HT-29 (cell line): ENCODE data around the gene SCRT2. TPM values are rescaled to one million over a fixed set of nuclear protein-coding genes. Genes with fewer than 3 reads are reported as not detected.

ENCODE experiments used
- DNase-seq: peaks from one replicate; pipeline ENCODE4 v3.0.0-alpha.2; 2015; ENCODE audit warnings: low spot score
- total RNA-seq: library from RNA; depleted of rRNA; stranded (reverse); fragments of >200 nt; shearing (Covaris generic); gene quantifications from 2 replicates; pipeline ENCODE4 v1.2.3, GENCODE V29; 2014

SCRT2 gene
- total RNA-seq, 1 experiment from 2014 or later, result not detected

DNA sequence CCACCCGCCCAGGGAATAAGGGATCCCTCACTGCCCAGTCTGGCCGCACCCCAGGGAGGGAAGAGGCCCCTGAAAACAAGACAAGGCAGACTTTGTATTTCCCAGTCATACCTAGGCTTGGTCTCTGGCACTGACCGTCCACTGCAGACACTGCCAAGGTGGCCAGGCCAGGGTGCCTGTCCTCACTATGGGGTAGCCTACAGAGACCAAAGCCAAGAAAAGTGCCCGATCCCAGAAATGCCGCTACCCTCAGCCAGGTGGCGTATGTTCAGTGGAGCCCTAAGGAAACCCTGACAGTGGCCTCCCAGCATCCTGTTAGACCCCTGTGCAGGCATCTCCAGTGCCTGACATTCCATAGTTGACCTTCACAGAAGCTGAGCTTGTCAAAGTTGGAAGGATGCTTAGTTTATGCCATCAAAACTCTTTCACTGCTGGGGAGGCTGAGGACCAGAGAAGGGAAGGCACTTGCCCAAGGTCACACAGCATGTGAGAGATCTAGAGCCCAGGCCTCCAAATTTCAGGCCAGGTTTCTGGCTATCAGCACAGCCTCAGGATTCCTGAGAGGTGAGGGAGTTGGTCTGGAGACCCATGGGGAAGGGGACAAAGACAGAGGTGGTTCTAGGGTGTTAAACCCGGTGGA is 2.5 kb downstream of the SCRT2 start:
- peak; percentile 47 for DNase-seq

DNA sequence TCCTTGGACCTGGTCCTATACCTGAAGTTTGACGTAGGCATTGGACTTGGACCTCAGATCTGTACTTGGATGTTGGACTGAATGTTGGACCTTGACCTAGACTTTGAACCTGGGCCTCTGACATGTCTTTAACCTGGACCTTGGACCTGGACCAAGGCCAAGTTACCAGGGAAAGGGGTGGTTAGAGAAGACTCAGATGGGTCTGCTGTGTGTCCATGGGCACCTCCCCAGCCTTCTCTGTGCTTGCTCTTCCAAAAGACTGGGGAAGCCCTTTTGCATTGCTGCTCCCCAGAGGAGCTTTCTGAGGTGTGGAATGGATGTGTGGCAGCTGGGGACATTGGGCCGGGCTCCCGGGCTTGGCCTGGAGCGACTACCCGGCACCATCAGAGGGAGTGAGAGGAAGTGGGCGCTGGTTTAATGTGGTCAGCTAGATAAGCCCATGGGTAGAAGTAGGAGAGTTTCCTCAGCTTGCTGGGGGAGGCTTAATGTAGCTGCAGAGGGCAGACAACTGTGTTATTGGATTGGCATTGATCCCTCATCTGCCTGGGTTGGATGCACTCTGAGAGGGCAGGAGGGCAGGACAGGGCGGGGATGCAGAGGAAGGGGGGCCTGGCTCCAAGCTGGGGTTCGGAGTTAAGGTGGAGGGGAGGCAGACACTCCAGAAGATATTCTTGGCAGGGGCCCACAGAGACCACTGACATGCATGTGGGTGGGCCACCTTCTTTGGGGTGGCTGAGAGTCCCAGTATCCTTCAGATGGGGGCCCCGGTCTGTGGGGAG is 4.2 kb downstream of the SCRT2 start:
- DNase-seq, result no peak

DNA sequence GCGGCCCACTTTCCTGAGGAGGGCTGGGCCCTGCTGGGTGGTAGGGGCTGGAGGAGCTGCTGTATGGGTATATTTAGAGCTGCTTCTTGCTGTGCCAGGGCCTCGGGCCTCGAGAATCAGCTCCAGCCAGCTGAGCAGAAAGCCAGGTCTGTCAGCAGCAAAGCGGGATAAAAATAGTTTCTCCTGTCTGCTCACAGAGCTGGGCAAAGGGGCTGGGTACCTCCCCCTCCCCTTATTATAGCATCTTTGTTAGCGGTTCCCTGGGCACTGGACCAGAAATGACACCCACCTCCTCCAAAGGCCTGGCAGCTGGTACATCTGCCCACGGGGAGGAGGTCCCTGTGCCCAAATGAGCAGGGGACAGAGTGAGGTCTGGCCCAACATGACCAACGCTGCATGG is 6.0 kb downstream of the SCRT2 start:
- DNase-seq, result no peak

DNA sequence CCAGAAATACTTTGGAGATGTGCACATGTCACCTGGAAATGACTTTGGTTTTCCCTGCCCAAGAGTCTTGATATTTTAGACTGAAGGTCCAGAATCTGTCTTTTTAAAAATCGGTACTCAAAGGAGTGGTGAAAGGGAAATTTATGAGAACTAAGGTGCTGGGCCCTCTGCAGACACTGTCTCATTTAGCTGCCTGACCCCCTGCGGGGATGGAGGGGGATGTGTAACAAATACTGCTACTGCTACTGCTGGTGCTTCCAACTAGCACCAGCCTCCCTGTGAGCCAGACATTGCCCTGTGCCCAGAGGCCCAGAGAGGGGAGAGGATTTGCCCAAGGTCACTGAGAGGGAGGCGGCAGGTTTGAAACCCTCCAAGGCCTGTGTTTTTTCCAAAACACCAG is 7.0 kb downstream of the SCRT2 start:
- no peak for DNase-seq

- no peak for DNase-seq
Observed at GRCh38 chr20:668050-668449, 7.6 kb downstream of the SCRT2 start.

DNA sequence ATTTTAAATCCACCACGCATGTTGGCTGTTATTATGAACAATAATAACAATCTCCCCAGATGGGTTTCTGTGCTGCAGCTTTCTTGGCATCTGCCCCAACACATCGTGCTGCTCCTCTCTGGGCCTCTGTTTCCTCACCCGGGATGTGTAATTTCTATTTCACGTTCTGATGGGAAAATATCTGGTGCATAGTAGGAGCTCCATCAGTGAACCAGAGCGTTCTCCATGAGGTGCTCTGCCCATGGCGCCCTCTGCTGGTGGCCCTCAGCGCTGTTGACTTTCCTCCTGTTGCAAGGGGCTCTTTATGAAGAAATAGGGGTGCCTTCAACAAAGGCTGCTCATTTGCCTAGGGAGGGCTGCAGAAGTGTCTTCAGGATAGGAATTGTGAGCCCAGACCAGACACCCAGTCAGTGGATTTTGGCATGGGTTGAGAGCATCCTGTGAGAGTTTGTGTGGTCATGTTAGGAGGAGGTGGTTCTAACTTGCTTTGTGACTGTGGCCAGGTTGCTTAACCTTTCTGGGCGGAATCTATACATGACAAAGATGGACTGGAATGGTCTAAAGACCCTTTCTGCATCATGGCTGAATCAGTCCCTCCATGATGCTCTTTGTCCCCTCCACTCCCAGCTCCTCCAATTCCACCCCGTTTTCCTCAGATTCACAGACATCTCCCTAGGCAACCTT is 8.1 kb downstream of the SCRT2 start:
- peak; percentile 66 for DNase-seq

DNA sequence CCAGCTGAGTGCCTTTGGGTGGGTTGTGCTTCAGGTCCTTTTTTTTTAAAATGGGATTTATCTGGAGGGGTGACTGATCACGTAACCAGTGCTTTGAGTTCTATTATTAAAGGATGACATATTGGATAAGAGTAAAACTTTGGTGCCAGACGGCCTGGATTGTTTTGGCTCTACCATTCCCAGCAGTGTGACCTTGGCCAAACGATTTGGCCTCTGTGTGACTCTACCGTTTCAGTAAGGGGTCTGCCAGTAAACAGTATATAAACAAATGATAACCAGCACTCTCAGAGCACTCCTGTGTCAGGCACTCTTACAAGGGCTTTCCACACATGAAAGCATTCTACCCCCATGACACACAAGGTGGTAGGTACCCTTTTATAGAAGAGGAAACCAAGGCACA is 8.7 kb downstream of the SCRT2 start:
- DNase-seq, result no peak

DNA sequence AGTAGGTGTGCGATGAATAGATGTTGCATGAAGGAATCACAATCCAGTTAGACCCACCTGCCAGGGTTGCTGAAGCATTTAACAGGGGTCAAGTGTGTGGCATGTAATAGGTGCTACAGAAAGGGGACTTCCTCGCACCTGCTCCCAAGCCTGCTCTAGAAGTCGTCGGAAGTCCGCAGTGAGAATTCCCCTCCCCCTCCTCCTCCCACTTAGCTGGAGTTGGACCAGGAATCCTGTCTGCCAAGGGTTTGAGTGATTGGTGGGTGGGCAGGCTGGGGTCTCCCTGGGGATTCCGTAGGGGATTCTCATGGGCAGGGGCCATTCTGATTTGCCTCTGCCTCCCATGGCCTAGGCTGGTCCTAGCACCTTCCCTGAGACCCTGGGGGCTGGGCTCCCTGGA is 10.3 kb downstream of the SCRT2 start:
- DNase-seq, result no peak

- DNase-seq, result no peak
Observed at GRCh38 chr20:664576-664975, 11.0 kb downstream of the SCRT2 start.

DNA sequence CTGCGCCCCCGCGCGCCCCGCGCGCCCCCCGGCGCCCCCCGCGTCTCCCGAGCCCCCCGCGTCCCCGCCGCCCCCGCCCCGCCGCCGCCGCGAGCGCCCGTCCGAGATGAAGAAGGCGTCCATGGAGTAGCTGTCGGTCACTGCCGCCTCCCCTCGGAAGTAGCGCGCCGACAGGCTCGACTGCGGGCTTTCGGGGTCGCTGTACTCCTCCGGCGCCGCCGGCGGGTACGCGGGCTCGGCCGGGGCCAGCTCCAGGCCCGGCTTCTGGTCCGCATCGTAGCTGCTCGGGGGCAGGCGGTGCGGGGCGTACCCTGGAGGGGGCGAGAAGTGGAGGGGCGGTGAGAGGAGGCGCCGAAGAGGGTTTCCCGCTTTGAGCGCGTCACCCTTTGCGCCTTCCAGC is 11.5 kb downstream of the SCRT2 start:
- DNase-seq, result no peak

DNA sequence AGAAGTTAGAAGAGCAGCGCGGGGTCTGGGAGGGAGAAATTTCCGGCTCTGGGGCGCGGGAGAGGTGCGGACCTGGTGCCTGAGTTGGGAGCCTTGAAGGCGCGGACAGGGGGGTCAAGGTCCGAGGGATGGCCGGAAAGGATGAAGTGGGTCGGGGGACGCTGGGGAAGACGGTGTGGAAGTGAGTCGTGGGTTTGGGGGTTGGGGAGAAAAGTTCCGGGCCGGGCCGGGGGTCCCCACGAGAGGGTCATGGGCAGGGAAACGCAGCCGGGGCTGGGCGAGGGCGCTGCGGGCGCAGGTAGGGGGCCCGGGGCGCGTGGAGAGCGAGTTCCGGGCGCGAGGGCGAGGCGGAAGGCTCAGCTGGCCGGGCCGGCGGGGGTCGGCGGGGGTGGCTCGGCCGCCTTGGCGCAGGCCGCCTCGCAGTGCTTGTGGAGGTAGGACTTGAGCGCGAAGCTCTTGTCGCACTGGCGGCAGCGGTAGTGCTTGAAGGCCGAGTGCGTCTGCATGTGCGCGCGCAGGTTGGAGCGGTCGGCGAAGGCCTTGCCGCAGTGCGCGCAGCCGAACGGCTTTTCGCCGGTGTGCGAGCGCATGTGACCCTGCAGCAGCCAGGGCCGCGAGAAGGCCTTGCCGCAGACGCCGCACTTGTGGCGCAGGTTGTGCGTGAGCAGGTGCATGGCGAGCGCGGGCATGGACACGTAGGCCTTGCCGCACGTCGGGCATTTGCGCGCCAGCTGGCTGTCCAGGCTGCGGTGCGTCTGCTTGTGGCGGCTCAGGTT is 12.1 kb downstream of the SCRT2 start:
- no peak for DNase-seq

- DNase-seq, result no peak
Observed at GRCh38 chr20:662277-663192, 13.1 kb downstream of the SCRT2 start.

DNA sequence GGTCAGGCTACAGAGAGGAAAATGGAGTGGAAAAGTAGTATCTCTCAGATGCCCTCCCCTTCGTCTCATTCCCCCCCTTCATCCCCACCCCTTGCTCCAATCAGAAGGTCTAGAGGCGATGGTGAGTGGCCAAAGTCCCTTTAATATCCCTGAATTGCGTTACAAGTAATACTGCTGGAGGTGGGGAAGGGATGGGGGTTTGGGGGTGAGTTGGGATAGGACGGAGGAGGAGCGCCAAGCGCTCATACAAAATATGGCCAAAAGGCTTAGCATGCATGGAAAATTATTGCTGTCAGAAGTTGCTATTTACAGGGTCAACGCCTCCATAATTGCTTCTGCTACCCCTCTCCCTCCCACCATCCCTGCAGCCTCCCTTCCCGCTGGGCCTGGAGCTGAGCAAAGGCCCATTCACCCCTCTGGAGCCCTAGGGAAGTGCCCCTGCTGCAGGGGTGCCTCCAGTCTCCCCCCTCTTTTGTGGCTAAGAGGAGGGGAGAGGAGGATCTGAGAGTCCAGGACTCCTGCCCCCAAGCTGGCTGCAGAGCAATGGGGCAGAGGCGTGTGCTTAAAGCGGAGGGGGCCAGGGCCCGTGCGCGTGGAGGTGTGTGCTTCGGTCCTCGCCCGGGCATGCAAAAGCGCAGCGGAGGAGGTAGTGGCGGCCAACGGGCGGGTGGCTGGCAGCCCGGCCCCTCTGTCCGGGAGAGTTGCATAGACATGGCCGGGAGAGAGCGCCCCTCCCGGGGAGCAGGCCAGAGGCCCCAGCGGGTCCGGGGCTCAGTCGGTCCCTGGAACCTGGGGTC is 13.9 kb downstream of the SCRT2 start:
- DNase-seq, result no peak

GRCh38 chr20:658731-659291 is 16.8 kb downstream of the SCRT2 start:
- DNase-seq, result no peak

GRCh38 chr20:658202-658601 is 17.4 kb downstream of the SCRT2 start:
- DNase-seq, result no peak

DNA sequence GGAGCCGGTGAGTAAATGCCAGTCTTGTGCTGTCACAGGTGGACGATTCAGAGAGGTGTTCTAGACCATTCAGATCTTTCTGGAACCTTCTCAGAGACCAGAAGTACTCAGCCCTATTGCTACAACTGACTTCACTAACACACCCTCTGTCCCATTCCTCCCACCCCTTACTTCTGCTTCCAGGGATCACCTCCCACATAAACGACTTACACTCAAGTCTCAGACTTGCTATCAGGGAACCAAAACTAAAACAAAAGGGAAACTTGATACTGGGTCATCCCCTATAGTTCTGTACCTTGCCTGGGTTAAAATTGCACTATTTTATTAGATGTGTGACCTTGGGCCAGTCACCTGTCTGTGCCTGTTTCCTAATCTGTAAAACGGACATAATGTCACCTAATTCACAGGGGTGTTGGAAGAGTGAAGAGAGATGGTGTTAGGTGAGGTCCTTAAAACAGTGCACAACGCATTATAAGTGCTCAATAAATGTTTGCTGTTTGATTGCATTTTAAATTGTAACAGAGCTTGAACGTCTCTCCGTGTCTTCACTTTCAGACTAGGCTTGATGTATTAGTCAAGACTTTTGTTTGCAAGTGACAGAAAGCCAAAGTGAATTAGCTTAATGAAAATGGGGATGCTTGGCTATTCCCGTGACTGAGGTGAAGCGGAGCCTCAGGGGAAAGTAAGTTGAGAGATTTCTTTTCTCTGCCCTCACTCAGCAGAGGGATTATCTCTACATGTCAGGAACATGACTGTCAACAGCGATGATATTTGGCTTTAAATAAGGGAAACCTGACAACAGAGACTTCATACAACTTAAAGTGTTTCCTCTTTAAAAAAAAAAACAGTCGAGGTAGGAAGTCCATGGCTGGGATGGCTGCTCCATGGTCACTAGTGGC is 19.6 kb downstream of the SCRT2 start:
- DNase-seq, result no peak

- no peak for DNase-seq
Observed at GRCh38 chr20:654417-654750, 21.2 kb downstream of the SCRT2 start.

DNA sequence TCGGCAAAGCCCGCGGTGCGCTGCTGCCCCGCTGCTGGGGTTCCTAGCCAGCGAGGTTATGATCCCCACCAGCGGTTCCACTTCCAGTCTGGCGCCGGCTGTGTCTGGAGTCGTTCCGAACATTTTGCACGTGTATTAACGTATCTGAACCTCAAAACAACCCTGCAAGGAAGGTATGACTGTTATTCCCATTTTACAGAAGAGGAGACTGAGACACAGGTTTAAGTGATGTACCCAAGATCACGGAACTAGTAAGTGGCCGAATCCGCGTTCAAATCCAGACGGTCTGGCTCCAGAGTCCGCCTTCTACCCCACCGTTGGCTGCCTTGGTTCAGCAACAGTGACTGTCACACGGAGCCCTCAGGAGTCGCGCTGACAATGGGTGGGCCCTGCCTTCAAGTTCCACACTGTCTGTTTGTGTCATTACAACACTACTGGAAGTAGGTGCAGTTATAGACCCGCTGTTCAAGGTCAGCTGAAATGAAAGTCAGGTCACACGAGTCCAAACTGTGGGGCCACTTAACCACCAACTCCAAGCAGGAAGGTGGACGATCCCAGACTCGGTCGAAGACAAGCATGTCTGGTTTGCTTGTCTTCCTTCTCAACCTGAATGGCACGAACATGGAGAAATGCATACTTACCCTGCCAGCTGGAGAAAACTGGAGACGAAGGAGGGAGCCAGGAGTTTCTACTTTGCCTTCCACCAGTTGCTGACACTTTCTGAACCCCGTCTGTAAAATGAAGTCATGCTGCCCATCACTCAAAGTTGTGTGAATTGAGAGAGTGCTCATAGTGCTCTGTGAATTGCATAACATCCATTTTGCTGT is 21.8 kb downstream of the SCRT2 start:
- DNase-seq, result no peak
